ENCODE results near the gene SH3BP4.

Gene SH3BP4

DNA sequence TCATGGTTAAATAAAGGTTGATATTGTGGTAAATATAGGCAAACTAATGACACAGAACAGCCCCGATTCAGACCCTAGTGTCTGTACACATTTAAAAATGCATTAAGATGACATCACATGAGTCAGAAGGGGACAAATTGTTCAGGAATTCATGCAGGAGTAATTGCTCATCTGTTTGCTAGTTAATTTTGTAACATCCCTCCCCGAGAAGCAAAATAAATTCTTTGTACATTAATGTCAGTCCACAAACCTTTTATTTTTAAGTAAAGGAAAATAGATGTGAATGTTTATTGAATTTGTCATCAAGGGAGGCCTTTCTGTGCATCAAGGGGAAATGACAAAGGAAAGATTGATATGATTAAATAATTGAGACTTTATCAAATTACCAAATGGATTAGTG, 69.9 kb downstream of the SH3BP4 start:
- no peak for DNase-seq

DNA sequence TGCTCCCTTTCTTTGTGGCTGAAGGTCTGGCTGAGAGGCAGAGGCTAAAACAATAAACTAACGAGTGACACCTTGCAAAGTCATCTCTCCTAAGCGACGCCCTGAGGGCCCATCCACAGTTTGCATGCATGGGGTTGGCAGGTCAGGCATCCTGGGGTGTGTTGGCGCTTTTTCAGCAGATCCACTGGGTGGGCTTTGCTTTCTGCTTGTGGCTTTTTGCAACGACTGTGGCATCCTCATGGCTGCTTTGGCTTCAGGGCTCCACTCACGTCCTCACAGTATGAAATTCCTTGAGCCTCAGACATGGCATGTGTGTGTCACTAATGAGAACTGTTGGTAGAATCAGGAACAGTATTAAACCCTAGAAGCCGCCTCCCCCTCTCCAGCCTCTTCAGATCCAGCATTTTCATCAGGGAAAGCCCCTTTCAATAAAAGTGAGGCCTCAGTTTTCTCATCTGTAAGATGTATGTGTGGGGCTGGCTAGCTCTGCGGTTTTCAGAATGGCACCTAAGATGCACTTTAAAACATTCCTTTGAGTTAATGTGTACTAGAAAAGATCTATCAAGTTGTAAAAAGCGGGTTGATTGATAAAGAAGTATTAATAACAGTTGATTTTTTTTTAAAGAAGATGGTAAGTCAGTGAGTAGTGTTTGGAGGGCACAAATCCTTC, 72.5 kb downstream of the SH3BP4 start:
- DNase-seq = no peak

DNA sequence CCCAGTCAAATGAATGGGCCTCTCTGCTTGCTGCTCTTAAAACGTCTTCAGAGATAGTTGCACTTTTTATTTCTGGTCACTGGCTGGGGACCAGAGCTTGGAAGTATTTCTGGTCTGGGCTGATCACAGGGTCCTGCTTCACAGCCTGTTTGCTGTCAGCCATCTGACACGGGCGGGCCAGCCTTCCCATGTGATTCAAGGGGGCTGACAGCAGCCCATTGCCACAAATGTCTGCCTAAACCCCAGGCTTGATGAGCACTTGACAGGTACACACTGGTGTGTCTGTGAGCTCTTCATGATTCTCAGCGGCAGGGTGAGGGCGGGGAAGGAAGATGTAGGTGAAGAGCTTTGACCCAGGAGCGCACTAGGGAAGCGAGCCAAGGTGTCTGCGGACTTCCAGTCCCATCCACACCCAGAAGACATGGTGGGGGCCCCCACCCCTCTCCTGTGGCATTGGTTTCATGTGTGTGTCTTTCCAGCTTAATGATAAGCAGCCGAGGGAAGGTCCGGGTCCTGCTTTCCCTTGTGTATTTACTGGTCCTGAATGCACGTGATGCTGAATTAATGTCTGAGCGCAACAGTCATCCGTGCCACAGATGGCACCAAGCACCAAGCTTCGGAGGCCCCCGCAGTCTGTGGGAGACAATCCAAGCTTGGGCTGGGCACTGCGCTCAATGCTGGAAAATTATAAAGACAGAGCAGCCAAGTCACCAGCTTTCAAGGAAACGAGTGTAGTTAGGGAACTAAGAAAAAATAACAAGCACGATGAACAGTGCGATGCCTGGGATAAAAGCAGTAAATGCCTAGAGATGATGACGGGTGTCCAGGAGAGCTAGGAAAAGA, 73.3 kb downstream of the SH3BP4 start:
- DNase-seq = no peak

DNA sequence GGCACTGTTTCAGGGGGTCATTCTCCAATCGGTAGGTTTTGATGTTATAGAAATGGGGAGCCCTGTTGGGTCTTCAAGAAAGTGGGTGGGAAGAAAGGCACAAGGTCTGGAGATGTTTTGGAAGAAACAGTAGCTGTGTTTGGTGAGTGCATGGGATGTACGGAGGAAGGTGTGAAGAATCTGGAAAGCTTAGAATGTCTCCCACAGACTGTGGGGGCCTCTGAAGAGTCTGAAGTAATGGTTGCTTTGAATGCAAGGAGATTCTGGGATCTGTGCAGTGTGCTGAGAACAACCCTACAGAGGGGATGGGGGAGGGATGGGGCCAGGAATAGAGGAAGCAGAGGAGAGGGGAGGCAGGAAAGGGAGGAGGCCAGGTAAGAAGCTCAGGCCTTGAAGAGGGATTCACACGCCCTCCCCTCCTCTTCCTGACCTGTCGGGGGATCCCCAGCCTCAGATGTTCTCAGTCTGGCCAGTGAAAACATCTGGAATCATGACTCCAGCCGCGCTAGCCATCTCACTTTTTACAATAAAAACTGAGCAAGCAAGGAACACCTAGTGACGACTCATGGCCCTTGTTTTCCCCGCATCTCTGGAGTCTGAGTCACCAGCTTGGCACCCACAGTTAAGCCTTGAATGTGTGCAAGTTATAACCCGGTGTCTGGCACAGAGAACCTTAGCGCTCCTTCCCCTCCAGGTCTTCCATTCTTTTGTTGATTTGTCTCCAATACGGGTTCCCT, 74.2 kb downstream of the SH3BP4 start:
- DNase-seq = no peak

DNA sequence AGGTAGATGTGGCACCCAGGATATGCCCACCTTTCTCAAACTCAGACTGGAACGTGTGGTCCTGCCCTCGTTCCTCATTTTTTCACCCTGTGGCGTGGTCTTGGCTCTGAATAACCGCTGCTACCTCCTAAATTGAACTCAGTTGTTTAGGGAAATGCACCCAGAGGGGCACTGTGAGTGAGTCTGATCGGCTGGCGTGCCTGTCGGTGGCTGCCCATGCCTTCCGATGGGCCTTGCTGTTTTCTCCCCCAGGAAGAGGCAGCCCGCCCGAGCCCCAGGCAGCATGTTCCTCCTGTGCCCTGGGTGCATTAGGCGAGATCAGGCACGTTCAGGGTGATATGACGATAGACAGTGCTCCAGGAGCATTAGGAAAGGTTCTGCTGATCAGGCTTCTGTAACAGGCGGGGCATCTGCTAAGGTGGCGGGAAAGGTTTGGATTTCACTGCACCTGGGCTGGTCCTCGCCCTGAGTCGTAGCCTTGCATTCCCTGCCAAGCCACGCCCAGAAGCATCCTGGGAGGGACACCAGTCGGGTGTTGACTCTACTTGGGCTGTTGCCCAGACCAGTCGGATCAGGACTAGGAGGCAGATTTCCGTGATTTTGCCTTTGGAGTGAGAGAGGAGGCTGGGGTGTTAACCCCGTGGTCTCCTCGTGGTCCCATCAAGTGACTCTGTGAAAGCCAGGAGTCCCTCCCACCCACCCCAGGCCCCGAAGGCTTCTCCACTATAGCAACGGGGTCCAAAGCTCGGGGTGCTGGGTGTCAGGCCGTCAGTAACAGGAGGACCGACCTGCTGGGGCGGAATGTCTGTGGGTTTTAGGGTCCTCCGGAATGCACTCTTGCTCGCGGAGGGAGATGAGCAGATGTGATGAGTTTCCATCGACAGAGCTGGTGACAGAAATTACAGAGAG, 75.1 kb downstream of the SH3BP4 start:
- DNase-seq = no peak

DNA sequence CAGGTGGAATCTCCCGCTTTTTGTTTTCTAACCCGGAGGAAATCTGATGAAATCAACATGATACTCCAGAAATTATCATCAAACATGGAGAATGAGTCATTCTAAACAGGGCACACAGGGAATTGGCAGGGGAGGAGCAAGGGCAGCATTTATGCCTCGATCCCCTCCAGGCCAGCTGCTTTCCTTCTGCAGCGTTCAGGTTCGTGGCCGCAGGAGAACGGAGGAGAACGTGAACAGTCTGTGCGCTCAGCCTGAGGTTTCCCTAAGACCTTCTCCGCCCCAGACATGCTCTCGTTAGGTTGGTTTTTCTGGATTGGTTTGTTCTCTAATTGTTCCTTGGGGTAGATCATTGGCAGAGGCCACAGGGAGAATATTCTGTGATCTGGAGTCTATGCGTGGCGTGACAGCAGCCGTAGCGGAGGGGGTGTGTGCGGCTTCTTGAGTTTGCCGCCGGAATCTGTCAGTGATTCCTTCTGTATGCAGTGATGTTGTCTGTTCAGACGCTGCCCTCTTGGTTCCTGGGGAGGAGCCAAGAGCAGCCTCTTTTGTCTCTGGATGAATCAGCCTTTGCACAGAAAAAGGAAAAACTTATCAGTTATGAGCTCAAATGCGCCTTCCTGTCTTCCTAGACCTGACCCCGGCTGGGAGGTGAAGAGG, 75.9 kb downstream of the SH3BP4 start:
- DNase-seq = no peak

DNA sequence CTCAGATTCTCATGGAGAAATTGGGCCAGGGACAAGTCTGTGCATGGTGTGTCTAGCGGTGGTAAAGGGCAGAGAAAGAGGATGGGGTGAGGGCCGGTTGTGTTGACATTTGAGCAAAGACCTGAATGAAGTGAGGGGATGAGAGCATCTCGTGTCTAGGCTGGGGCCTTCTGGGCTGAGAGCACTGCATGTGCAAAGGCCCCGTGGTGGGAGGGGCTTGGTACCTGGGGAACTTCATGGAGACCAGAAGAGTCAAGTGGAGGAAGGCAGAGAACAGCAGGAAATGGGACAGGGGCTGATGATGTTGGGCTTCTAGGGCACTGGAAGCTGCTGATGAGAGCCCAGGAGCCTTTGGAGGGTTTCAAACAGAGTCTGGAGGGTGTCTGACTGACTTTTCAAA, 76.8 kb downstream of the SH3BP4 start:
- DNase-seq = no peak

DNA sequence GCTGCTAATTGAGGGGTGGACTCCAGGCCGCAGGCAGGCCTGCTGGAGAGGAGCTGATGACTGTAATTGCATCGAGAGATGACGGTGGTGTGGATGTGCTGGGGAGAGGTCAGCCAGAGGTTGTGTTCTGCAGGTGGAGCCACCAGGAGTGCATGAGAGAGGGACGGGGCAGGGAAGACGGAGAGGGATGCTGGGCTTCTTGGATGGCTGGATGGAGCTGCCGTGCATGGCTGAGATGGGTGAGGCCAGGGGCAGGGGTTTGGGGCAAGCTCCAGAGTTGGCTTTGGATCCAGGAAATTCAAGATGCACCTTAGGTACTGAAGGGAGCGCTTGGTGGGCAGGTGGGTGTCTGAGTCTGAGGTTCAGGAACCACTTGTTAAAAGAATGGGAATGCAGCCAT, 77.2 kb downstream of the SH3BP4 start:
- DNase-seq = no peak

DNA sequence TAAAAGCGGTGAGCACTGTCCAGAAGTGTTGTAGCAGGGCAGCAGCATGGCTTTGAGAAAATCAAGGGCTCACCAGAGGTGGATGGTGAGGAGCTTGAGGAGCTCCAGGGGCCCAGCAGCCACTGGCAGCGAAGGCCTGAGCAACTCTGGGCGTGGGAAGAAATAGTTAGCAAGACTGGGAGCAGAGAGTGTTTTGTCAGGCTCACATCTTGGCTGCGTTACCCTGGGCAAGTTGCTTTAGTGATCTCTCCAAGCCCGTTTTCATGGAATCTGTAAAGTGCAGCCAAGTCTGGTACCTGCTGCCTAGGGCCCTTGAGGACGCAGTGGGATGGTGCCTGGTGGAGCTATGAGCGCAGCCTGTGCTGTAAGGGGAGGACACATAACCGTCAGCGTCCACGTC, 78.3 kb downstream of the SH3BP4 start:
- no peak for DNase-seq

DNA sequence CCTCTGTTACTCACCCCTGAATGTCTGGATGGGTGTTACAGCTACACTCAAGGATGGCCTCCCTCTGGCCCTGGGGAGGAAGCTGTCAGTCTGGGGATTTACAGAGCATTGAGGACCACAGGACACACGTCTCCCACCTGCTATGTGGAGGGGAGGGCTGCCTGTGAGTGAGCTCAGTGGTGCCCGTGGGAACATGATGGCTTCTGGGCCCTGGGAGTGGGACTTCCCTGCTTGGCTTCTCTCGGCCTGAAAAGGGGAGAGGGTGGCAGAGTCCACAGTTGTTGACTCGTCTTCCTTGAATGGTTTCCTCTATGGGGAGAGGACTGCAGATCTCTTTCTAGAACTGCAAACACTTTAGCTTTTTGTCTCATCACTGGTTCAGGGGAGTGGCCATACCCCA, 79.1 kb downstream of the SH3BP4 start:
- DNase-seq = no peak

DNA sequence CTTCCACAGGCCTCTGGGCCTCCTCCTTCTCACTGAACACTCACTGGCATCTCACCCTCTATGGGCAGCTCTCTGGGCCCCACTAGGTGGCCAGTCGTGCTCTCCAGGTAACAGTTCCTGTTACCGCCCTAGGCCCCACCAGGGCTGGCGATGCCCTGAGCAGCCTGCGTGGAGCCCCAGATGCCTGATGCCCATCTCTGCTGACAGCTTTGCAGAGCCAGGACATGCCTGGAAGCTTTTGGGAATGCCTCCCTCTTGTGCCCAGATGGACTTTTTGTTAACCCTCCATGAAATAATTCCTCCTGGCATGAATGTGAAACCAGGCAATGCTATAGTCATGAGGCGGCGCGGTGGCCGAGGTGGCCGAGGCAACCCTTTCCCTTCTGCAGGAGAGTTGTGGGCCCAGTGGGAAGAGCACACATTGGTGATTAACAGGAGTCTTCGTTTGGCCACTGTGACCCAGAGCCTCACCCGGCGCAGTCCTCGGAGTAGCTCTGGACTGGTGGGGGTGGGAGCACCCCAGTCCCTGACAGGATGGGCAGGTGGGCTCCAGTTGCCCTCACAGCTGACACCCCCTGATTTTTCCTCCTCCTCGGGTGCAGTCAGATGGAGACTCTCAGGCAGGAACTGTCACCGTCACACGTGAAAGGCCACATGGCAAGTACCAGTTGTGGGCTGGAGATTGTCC, 80.0 kb downstream of the SH3BP4 start:
- DNase-seq = no peak

DNA sequence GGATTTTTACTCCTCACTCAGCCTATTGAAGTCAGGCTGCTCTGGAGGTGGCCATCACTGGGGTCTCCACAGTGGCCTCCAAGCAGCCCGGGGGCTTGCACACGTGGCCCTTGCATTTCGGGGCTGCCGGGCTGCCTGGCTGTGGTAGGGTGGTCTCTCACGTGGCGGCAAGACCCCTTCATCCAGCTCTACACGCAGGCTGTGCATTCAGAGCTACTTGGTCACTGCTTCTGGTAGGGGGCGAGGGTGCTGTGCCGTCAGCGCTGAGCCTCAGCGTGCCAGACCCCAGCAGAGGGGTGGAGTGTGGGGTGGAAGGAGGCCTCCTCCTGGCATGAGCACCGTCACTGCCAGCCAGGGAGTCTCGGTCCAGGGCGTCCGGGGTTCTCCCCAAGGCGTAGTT, 80.6 kb downstream of the SH3BP4 start:
- DNase-seq = no peak

DNA sequence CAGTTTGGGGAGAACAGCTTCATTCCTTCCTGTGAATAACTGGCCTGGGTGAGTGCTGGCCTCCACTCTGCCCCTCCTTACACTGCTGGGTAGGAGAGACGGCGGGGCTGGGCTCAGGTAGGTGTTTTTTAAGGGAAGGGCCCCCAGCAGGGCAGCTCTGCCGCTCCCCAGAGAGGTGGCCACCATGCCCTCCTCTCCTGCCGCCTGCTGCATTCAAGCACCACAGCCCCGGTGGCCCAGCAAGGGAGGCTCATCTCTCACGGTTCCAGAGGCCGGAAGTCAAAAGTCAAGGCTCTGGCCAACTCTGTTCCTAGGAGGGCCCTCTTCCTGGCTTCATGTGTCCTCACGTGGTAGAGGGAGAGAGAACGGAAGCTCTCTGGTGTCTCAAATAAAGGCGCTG, 81.1 kb downstream of the SH3BP4 start:
- no peak for DNase-seq

DNA sequence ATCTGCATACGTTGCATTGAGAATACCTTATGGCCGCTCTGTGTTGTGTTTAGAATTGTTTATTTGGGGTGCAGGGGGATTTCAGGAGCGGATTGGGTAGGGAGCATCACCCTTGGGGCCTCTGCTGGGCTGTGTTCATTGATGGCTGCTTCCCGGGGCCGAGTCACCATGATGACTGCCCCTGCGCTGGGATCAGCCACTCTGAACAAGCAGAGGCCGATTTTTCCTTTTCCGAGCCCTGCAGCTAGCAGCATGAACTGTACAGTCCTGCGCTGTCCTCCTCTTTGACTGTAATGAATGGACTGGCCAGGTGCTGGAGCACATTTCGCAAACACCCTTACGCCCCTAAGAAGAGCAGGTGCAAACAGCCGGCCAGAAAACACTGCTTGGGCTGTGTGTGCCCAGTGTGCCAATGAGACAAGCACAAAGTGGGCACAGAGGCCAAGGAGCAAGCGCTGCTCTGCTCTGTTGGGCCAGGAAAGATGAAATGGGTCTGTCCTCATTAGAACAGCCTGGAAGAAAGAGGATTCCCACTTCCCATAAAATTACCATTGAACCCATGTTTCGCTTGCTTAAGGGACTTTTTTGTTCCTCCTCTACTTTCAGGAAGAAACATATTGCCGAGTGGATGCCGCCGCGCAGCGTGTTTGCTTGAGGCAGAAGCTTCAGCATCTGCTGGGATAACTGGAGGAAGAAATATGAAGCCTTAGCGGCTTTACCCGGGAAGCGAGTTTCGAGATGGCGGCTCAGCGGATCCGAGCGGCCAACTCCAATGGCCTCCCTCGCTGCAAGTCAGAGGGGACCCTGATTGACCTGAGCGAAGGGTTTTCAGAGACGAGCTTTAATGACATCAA, 82.7 kb downstream of the SH3BP4 start:
- no peak for DNase-seq

DNA sequence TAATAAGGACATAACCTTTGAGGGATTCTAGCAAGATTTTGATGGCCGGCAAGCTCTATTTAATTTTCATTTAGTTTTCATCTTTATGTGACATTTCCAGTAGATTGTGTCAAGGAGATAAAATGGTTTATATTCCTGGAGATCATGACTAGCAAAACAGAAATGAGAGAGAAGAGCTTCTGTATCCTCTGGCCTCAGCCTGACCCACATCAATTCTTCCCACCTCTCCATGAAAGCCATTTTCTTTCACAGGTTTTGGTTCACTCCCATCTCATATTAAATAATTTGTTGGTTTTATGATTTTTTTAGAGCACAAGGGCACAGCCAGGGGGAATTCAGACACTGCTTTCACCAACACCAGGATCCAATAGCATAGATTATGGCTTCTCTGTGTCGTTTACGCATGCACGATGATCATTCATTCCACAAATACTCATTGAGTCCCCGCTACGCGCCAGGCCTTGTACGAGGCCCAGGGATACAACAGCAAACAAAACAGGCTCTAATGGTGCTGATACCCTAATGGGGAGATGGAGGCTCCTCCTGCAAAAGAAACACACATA, 85.9 kb downstream of the SH3BP4 start:
- DNase-seq = no peak

DNA sequence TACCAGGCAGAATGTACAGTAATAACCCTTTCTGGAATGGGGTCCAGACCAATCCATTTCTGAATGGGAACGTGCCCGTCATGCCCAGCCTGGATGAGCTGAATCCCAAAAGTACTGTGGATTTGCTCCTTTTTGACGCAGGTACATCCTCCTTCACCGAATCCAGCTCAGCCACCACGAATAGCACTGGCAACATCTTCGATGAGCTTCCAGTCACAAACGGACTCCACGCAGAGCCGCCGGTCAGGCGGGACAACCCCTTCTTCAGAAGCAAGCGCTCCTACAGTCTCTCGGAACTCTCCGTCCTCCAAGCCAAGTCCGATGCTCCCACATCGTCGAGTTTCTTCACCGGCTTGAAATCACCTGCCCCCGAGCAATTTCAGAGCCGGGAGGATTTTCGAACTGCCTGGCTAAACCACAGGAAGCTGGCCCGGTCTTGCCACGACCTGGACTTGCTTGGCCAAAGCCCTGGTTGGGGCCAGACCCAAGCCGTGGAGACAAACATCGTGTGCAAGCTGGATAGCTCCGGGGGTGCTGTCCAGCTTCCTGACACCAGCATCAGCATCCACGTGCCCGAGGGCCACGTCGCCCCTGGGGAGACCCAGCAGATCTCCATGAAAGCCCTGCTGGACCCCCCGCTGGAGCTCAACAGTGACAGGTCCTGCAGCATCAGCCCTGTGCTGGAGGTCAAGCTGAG, 89.6 kb downstream of the SH3BP4 start:
- DNase-seq = no peak

DNA sequence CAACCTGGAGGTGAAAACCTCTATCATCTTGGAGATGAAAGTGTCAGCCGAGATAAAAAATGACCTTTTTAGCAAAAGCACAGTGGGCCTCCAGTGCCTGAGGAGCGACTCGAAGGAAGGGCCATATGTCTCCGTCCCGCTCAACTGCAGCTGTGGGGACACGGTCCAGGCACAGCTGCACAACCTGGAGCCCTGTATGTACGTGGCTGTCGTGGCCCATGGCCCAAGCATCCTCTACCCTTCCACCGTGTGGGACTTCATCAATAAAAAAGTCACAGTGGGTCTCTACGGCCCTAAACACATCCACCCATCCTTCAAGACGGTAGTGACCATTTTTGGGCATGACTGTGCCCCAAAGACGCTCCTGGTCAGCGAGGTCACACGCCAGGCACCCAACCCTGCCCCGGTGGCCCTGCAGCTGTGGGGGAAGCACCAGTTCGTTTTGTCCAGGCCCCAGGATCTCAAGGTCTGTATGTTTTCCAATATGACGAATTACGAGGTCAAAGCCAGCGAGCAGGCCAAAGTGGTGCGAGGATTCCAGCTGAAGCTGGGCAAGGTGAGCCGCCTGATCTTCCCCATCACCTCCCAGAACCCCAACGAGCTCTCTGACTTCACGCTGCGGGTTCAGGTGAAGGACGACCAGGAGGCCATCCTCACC, 90.2 kb downstream of the SH3BP4 start:
- no peak for DNase-seq

DNA sequence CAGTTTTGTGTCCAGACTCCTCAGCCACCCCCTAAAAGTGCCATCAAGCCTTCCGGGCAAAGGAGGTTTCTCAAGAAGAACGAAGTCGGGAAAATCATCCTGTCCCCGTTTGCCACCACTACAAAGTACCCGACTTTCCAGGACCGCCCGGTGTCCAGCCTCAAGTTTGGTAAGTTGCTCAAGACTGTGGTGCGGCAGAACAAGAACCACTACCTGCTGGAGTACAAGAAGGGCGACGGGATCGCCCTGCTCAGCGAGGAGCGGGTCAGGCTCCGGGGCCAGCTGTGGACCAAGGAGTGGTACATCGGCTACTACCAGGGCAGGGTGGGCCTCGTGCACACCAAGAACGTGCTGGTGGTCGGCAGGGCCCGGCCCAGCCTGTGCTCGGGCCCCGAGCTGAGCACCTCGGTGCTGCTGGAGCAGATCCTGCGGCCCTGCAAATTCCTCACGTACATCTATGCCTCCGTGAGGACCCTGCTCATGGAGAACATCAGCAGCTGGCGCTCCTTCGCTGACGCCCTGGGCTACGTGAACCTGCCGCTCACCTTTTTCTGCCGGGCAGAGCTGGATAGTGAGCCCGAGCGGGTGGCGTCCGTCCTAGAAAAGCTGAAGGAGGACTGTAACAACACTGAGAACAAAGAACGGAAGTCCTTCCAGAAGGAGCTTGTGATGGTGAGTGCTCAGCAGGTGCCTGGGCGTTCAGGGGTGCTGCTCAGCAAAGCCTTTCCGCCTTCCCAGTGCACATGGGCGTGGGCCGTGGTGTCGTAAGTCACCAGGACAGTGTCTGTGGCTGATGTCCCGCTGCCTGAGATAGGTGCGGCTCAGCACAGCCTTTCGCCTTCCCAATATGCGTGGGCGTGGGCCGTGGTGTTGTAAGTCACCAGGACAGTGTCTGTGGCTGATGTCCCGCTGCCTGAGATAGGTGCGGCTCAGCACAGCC, 91.0 kb downstream of the SH3BP4 start:
- DNase-seq = no peak
